ENCODE data around the gene PHC3. TPM values are rescaled to one million over a fixed set of nuclear protein-coding genes. Genes with fewer than 3 reads are reported as not detected.
A peak's percentile ranks its signal among the peaks of the same experiment; 100 is the strongest.

Gene PHC3
- total RNA-seq, 2 experiments from 2014 or later, result 74.5 TPM

GRCh38 chr3:170178651-170179050 is 2.9 kb downstream of the PHC3 start:
- Mint-ChIP-seq H3K36me3 (ENCODE audit: low read depth) (peaks cover 48% of the 10 kb centered on the region), H3K27ac (peak overlapping the region; percentile 63), H3K27me3 (no peaks in the 10 kb centered on the region), H3K9me3 (no peaks in the 10 kb centered on the region), H3K4me3 (peak overlapping the region; percentile 46), H3K4me1 (peaks cover 36% of the 10 kb centered on the region)
- peak; percentile 79 for DNase-seq
- ChIA-PET POLR2A (interaction anchor here (0.6 to 4.3 kb wide), 12 partner anchors 7 to 691 kb away, joined by 3 to 42 read pairs (median 6); partner anchors contain the start of genes MYNN, PRKCI, RPL22L1 and SKIL), CTCF (interaction anchor here (0.5 to 0.9 kb wide), 4 partner anchors 179 to 633 kb away, joined by 3 to 4 read pairs (median 3); partner anchors contain the start of gene SKIL)

GRCh38 chr3:170171563-170171962 is 10.0 kb downstream of the PHC3 start:
- H3K27me3 Mint-ChIP-seq, result no peaks in the 10 kb centered on the region
- DNase-seq, result no peak
- peaks cover 43% of the 10 kb centered on the region for H3K4me1 Mint-ChIP-seq
- peaks cover 67% of the 10 kb centered on the region for H3K36me3 Mint-ChIP-seq (ENCODE audit: low read depth)
- no peaks in the 10 kb centered on the region for H3K9me3 Mint-ChIP-seq
- peak overlapping the region; percentile 50 for H3K27ac Mint-ChIP-seq
- CTCF ChIA-PET, result interaction anchor here (0.7 to 1.4 kb wide), 5 partner anchors 9 to 307 kb away, joined by 3 to 7 read pairs (median 3); no protein-coding TSS in a partner anchor
- H3K4me3 Mint-ChIP-seq, result no peak overlapping the region
- POLR2A ChIA-PET, result interaction anchor here (1.8 to 3.7 kb wide), 2 partner anchors 9 to 17 kb away, joined by 4 to 34 read pairs; partner anchors contain the start of gene PHC3

GRCh38 chr3:170164717-170165116 is 16.8 kb downstream of the PHC3 start:
- Mint-ChIP-seq H3K4me3 (no peak overlapping the region), H3K27me3 (no peaks in the 10 kb centered on the region), H3K27ac (no peak overlapping the region), H3K4me1 (peaks cover 30% of the 10 kb centered on the region), H3K9me3 (no peaks in the 10 kb centered on the region), H3K36me3 (ENCODE audit: low read depth) (peaks cover 82% of the 10 kb centered on the region)
- CTCF ChIA-PET, result no interaction called here
- DNase-seq, result no peak
- POLR2A ChIA-PET, result no interaction called here

GRCh38 chr3:170163956-170164645 is 17.4 kb downstream of the PHC3 start:
- Mint-ChIP-seq H3K9me3 (no peaks in the 10 kb centered on the region), H3K36me3 (ENCODE audit: low read depth) (peaks cover 82% of the 10 kb centered on the region), H3K4me1 (peaks cover 29% of the 10 kb centered on the region), H3K4me3 (no peak overlapping the region), H3K27ac (no peak overlapping the region), H3K27me3 (no peaks in the 10 kb centered on the region)
- CTCF ChIA-PET, result interaction anchor here (0.6 kb wide), 1 partner anchor 24 kb away, joined by 3 read pairs; no protein-coding TSS in a partner anchor
- POLR2A ChIA-PET, result no interaction called here
- no peak for DNase-seq

- Mint-ChIP-seq H3K27ac (peak overlapping the region; percentile 1), H3K27me3 (no peaks in the 10 kb centered on the region), H3K4me1 (peaks cover 30% of the 10 kb centered on the region), H3K36me3 (ENCODE audit: low read depth) (peaks cover 71% of the 10 kb centered on the region), H3K9me3 (no peaks in the 10 kb centered on the region), H3K4me3 (no peak overlapping the region)
- POLR2A ChIA-PET, result interaction anchor here (1.3 to 1.7 kb wide), 2 partner anchors 16 to 19 kb away, joined by 4 to 5 read pairs; partner anchors contain the start of gene PHC3
- CTCF ChIA-PET, result interaction anchor here (1.3 kb wide), 1 partner anchor 8 kb away, joined by 3 read pairs; no protein-coding TSS in a partner anchor
- DNase-seq, result no peak
These were observed 18.9 kb downstream of the PHC3 start for GRCh38 chr3:170162630-170163029.

GRCh38 chr3:170162052-170162451 is 19.5 kb downstream of the PHC3 start:
- Mint-ChIP-seq H3K4me3 (no peak overlapping the region), H3K27me3 (no peaks in the 10 kb centered on the region), H3K36me3 (ENCODE audit: low read depth) (peaks cover 72% of the 10 kb centered on the region), H3K27ac (no peak overlapping the region), H3K4me1 (peaks cover 30% of the 10 kb centered on the region), H3K9me3 (no peaks in the 10 kb centered on the region)
- CTCF ChIA-PET, result interaction anchor here (1.3 kb wide), 1 partner anchor 9 kb away, joined by 3 read pairs; no protein-coding TSS in a partner anchor
- no peak for DNase-seq
- POLR2A ChIA-PET, result interaction anchor here (1.3 to 1.7 kb wide), 2 partner anchors 17 to 20 kb away, joined by 4 to 5 read pairs; partner anchors contain the start of gene PHC3

GRCh38 chr3:170159933-170160332 is 21.6 kb downstream of the PHC3 start:
- POLR2A ChIA-PET, result no interaction called here
- no peaks in the 10 kb centered on the region for H3K27me3 Mint-ChIP-seq
- DNase-seq, result no peak
- no peak overlapping the region for H3K4me3 Mint-ChIP-seq
- no peak overlapping the region for H3K27ac Mint-ChIP-seq
- peaks cover 71% of the 10 kb centered on the region for H3K36me3 Mint-ChIP-seq (ENCODE audit: low read depth)
- H3K4me1 Mint-ChIP-seq, result peaks cover 31% of the 10 kb centered on the region
- CTCF ChIA-PET, result no interaction called here
- no peaks in the 10 kb centered on the region for H3K9me3 Mint-ChIP-seq

GRCh38 chr3:170159459-170159858 is 22.1 kb downstream of the PHC3 start:
- no peak for DNase-seq
- no peak overlapping the region for H3K27ac Mint-ChIP-seq
- H3K27me3 Mint-ChIP-seq, result no peaks in the 10 kb centered on the region
- H3K4me3 Mint-ChIP-seq, result no peak overlapping the region
- H3K9me3 Mint-ChIP-seq, result no peaks in the 10 kb centered on the region
- H3K4me1 Mint-ChIP-seq, result peaks cover 31% of the 10 kb centered on the region
- peaks cover 70% of the 10 kb centered on the region for H3K36me3 Mint-ChIP-seq (ENCODE audit: low read depth)
- CTCF ChIA-PET, result interaction anchor here (0.7 kb wide), 1 partner anchor 61 kb away, joined by 3 read pairs; no protein-coding TSS in a partner anchor
- POLR2A ChIA-PET, result no interaction called here

- peaks cover 32% of the 10 kb centered on the region for H3K4me1 Mint-ChIP-seq
- no peak overlapping the region for H3K4me3 Mint-ChIP-seq
- DNase-seq, result no peak
- no peaks in the 10 kb centered on the region for H3K27me3 Mint-ChIP-seq
- no peaks in the 10 kb centered on the region for H3K9me3 Mint-ChIP-seq
- H3K27ac Mint-ChIP-seq, result no peak overlapping the region
- POLR2A ChIA-PET, result interaction anchor here (1.5 kb wide), 1 partner anchor 25 kb away, joined by 4 read pairs; no protein-coding TSS in a partner anchor
- peaks cover 49% of the 10 kb centered on the region for H3K36me3 Mint-ChIP-seq (ENCODE audit: low read depth)
- CTCF ChIA-PET, result no interaction called here
These were observed 25.9 kb downstream of the PHC3 start for GRCh38 chr3:170155604-170156003.

- peak overlapping the region; percentile 82 for H3K27ac Mint-ChIP-seq
- no peak for DNase-seq
- peak overlapping the region; percentile 31 for H3K4me3 Mint-ChIP-seq
- ChIA-PET CTCF (interaction anchor here (0.6 to 1.2 kb wide), 2 partner anchors 15 to 33 kb away, joined by 3 read pairs; no protein-coding TSS in a partner anchor), POLR2A (interaction anchor here (1.2 to 1.5 kb wide), 2 partner anchors 16 to 26 kb away, joined by 4 read pairs; no protein-coding TSS in a partner anchor)
- H3K36me3 Mint-ChIP-seq (ENCODE audit: low read depth), result peaks cover 45% of the 10 kb centered on the region
- no peaks in the 10 kb centered on the region for H3K27me3 Mint-ChIP-seq
- no peaks in the 10 kb centered on the region for H3K9me3 Mint-ChIP-seq
- peaks cover 28% of the 10 kb centered on the region for H3K4me1 Mint-ChIP-seq
These were observed 26.9 kb downstream of the PHC3 start for GRCh38 chr3:170154569-170155143.

- no peaks in the 10 kb centered on the region for H3K9me3 Mint-ChIP-seq
- H3K36me3 Mint-ChIP-seq (ENCODE audit: low read depth), result peaks cover 45% of the 10 kb centered on the region
- ChIA-PET POLR2A (interaction anchor here (1.2 kb wide), 1 partner anchor 17 kb away, joined by 4 read pairs; no protein-coding TSS in a partner anchor), CTCF (interaction anchor here (0.6 to 1.2 kb wide), 2 partner anchors 16 to 33 kb away, joined by 3 read pairs; no protein-coding TSS in a partner anchor)
- H3K4me3 Mint-ChIP-seq, result no peak overlapping the region
- peak overlapping the region; percentile 82 for H3K27ac Mint-ChIP-seq
- no peaks in the 10 kb centered on the region for H3K27me3 Mint-ChIP-seq
- no peak for DNase-seq
- H3K4me1 Mint-ChIP-seq, result peaks cover 27% of the 10 kb centered on the region
These were observed 27.4 kb downstream of the PHC3 start for GRCh38 chr3:170154084-170154483.

- Mint-ChIP-seq H3K27me3 (no peaks in the 10 kb centered on the region), H3K36me3 (ENCODE audit: low read depth) (peaks cover 45% of the 10 kb centered on the region), H3K27ac (no peak overlapping the region), H3K4me3 (no peak overlapping the region), H3K9me3 (no peaks in the 10 kb centered on the region), H3K4me1 (peaks cover 25% of the 10 kb centered on the region)
- no peak for DNase-seq
- CTCF ChIA-PET, result no interaction called here
- POLR2A ChIA-PET, result interaction anchor here (1.4 kb wide), 1 partner anchor 29 kb away, joined by 3 read pairs; no protein-coding TSS in a partner anchor
These were observed 30.0 kb downstream of the PHC3 start for GRCh38 chr3:170151536-170151935.

- no peaks in the 10 kb centered on the region for H3K27me3 Mint-ChIP-seq
- ChIA-PET POLR2A (no interaction called here), CTCF (no interaction called here)
- H3K27ac Mint-ChIP-seq, result no peak overlapping the region
- no peak overlapping the region for H3K4me3 Mint-ChIP-seq
- no peaks in the 10 kb centered on the region for H3K9me3 Mint-ChIP-seq
- H3K4me1 Mint-ChIP-seq, result peaks cover 21% of the 10 kb centered on the region
- DNase-seq, result no peak
- peaks cover 42% of the 10 kb centered on the region for H3K36me3 Mint-ChIP-seq (ENCODE audit: low read depth)
These were observed 32.5 kb downstream of the PHC3 start for GRCh38 chr3:170149016-170149415.

All from activated CD4-positive, alpha-beta memory T cell treated with anti-CD3 and anti-CD28 coated beads, Interleukin-2, amount 10 ng/mL, durations not matched to agents 7 days and 5 days (primary cell).